Limb (tissue), 2 donors: Measurements from ENCODE around the gene KBTBD2.
A peak's percentile ranks its signal among the peaks of the same experiment; 100 is the strongest.
"Not testable (repeated sequence)": the region's sequence is repeated elsewhere in the genome, so short reads cannot be mapped to it uniquely, and the experiment has no call there.

Experiments
- DNase-seq, 2 donors: peaks; one replicate each; pipeline ENCODE4 v3.0.0-alpha.2; 2016; ENCODE audit errors: extremely low spot score in 2 of 2

KBTBD2 gene

DNA sequence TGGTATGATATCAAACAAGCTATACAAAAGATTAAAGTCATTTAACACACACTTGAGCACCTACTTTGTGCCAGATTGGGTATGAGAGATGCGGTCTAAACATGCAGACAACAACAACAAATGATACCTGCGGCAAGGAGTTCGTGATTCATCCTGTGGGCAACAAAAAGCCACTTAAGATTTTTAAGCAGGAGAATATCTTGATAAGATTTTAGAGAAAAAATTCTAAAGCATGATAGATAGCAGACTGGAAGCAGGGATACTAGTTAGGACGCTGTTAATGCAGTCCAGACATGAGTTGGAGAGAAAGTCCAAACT, 1.6 kb upstream of the KBTBD2 start:
- no peak for DNase-seq

DNA sequence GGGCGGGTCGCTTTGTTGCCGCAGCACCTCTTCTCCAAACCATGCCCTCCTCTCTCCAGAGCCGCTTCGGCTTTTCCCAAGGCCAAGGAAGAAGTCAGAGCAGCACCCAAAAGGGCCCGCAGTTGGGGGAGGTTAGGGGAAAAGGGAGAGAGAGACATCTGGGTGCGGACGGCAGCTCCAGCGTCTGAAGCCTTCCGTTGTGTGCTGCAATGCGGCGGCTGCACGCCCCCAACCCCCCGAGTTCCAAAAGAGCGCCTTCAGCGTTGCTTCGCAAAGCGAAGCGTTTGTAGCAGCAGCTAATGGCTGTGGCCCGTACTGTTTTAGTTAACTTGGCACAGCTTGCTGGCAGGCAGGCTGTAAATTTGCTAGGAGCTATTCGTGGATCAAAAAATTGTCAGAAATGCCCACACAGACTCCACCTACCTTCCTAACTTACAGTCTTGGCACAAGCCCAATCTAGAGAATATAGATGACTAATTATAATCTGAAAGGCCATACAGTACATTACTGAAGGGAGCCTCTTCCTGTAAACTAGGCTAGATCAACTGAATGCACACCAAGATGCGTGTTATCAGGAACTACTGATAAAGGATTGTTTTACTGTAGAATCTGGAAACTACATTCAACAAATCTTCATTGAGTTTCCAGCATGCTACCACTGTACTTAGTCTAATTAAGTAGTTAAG, 1.1 kb upstream of the KBTBD2 start:
- DNase-seq: peak; percentile 78

DNA sequence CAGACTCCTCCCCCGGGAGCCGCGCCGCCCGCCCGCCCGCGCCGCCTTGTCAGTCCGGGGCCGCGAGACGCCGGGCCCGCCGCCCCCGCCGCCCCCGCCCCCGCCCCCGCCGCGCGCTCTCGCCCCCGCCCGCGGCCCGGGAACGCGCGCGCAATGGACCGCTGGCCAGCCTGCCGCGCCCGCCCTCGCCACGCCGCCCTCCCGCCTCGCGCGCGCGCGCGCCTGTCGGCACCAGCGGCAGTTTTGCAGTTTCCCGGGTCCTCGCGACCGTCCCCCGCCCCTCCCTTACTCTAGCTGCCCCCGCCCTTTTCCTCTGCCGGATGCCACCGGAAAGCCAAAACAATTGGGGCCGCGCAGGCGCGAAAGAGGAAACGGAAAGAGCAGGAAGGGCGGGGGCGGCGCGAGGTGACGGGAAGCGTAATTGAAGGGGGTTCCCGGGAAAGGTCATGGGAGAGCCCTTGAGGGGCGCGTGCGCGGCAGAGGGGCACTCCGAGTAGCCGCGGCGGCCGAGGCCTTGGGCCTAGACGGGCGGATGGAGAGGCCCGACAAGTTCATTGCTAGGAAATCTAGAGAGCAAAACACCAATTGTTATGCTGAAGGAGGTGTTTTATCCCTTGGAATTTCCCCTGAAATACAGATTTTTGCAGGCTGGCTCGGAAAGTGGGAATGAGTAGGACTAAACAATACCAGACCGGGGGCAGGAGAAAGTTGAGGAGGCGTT, 400 bp upstream of the KBTBD2 start:
- peak; percentile 97 for DNase-seq

DNA sequence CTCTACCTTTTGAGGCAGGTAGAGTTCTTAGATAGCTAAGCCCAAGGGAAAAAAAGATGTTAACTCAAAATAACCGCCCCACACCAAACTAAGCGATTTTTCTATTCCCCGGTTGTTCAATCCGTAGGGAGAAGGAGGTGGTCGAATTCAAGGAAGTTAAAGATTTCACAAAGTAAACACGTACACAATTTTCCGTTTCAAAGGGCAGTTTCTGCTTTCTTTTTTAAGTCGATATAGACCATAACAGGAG, 842 bp downstream of the KBTBD2 start:
- peak in 1 of 2 donors; percentile 34 for DNase-seq

- DNase-seq: peak in 1 of 2 donors; percentile 56
Measured at GRCh38 chr7:32890010-32890792, 1.4 kb downstream of the KBTBD2 start.

GRCh38 chr7:32888505-32888904, 3.1 kb downstream of the KBTBD2 start:
- no peak for DNase-seq

- DNase-seq: no peak
Measured at GRCh38 chr7:32887395-32887794, 4.2 kb downstream of the KBTBD2 start.

- DNase-seq: no peak
Measured at GRCh38 chr7:32881074-32881982, 10.2 kb downstream of the KBTBD2 start.

DNA sequence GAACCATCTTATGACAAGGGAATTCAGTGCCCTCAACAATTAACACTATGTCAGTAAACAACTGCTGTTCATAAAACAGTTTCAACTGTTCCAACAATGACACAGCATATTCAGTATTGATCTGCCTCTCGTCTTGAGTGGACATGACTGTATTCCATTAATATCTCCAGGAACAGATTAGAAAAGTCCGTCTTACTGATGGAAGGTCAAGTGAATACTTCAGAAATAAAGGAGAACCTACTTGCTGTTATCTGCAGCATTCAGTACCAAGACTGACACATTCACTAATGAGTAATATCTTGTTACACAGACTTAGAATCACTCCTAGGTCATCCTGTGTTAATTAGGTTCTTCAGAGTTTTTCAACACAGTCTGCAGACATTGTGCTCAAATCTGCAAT, 12.1 kb downstream of the KBTBD2 start:
- DNase-seq: no peak

GRCh38 chr7:32878023-32878422, 13.5 kb downstream of the KBTBD2 start:
- not testable (repeated sequence) for DNase-seq

DNA sequence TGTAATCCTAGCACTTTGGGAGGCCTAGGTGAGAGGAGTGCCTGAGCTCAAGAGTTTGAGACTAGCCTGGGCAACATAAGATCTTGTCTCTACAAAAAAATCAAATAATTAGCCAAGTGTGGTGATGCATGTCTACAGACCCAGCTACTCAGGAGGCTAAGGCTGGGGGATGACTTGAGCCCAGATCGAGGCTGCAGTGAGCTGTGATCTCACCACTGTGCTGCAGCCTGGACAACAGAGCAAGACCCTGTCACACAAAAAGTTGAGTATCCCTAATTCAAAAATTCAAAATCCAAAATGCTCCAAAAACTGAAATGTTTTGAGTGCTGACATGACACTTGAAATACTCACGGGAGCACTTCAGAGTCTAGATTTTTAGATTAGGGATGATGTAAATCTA, 19.1 kb downstream of the KBTBD2 start:
- DNase-seq: no peak

DNA sequence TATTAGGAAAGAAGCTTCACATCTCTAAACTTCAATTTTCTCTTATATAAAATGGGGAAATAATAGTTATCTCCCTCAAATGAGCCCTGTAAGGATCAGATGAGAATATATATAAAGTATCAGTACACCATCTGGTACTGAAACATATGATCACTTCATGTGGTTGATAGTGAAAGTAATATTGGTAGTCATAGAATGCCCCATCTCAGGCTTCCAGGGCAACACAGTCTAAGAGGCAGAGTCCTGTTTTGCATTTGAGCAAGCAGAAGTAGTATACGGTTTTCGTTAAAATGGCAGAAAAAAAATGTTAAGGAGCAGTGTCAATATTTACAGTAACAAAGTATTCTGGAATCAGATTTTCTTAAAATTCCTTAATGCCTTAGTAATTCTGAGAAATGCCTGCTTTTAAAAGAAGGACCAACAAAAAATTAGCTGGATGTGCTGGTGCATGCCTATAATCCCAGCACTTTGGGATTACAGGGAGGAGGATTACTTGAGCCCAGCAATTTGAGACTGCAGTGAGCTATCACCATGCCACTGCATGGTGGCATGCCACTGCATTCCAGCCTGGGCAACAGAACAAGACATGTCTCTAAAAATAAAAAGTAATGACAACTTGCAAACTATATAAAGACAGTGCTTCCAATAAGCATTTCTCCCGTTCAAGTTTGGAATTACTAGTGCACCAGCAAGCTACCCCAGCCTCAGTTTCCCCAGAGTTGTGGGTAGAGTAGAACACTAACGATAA, 19.8 kb downstream of the KBTBD2 start:
- DNase-seq: no peak

GRCh38 chr7:32870298-32870697, 21.3 kb downstream of the KBTBD2 start:
- no peak for DNase-seq

GRCh38 chr7:32869716-32870115, 21.8 kb downstream of the KBTBD2 start:
- no peak for DNase-seq

- DNase-seq: no peak
Measured at GRCh38 chr7:32868116-32868515, 23.4 kb downstream of the KBTBD2 start.

GRCh38 chr7:32865448-32866030, 26.0 kb downstream of the KBTBD2 start:
- no peak for DNase-seq

GRCh38 chr7:32863872-32864271, 27.7 kb downstream of the KBTBD2 start:
- not testable (repeated sequence) for DNase-seq

GRCh38 chr7:32860090-32860489, 31.5 kb downstream of the KBTBD2 start:
- no peak for DNase-seq

- no peak for DNase-seq
Measured at GRCh38 chr7:32858648-32859047, 32.9 kb downstream of the KBTBD2 start.

- not testable (repeated sequence) for DNase-seq
Measured at GRCh38 chr7:32857063-32857462, 34.5 kb downstream of the KBTBD2 start.
